BE2C (cell line): Measurements from ENCODE around the gene PIK3CA.

ENCODE experiments used
- DNase-seq: peaks from one replicate; pipeline ENCODE4 v3.0.0-alpha.2; 2020
- H3K27me3 ChIP-seq: fragments of 250-450 bp; sonication (Bioruptor Pico); 2 replicates; pipeline ENCODE4 v1.5.1; 2020; ENCODE audit warnings: mild to moderate bottlenecking
- H3K36me3 ChIP-seq: fragments of 250-450 bp; sonication (Bioruptor Pico); 2 replicates; pipeline ENCODE4 v1.5.1; 2020; ENCODE audit warnings: mild to moderate bottlenecking
- H3K4me1 ChIP-seq: fragments of 250-450 bp; sonication (Bioruptor Pico); 2 replicates; pipeline ENCODE4 v1.5.1; 2020
- H3K4me3 ChIP-seq: 2 replicates; pipeline ENCODE4 v1.5.1; 2011; ENCODE audit warnings: low read depth, low read length
- H3K9me3 ChIP-seq: fragments of 250-450 bp; sonication (Bioruptor Pico); 2 replicates; pipeline ENCODE4 v1.5.1; 2020
- TF ChIP-seq, protein P1 (sequence below): IDR thresholded peaks from 2 replicates; pipeline ENCODE4 v1.5.1; 2012; ENCODE audit warnings: mild to moderate bottlenecking, low read depth, low read length

Gene PIK3CA

DNA sequence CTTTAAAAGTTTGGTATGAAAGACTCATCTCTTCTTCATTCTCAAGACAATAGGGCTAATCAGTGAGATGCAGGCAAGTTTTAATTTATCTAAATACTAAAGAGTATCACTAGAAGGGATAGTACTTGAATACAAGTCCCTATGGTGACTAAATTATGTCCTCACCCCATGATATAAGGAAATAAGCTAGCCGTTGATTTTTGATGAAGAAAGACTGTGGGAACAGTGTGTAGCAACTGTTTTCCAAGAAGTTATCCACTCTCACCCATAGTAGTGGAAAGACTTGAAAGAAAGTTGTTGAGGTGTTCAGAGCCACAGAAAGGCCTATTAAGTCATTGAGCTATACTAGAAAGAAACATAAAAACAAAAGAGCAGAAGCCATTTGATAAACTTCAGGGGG is 36.7 kb downstream of the PIK3CA start:
- TF ChIP-seq, protein P1, sequence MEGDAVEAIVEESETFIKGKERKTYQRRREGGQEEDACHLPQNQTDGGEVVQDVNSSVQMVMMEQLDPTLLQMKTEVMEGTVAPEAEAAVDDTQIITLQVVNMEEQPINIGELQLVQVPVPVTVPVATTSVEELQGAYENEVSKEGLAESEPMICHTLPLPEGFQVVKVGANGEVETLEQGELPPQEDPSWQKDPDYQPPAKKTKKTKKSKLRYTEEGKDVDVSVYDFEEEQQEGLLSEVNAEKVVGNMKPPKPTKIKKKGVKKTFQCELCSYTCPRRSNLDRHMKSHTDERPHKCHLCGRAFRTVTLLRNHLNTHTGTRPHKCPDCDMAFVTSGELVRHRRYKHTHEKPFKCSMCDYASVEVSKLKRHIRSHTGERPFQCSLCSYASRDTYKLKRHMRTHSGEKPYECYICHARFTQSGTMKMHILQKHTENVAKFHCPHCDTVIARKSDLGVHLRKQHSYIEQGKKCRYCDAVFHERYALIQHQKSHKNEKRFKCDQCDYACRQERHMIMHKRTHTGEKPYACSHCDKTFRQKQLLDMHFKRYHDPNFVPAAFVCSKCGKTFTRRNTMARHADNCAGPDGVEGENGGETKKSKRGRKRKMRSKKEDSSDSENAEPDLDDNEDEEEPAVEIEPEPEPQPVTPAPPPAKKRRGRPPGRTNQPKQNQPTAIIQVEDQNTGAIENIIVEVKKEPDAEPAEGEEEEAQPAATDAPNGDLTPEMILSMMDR = no peak
- no peaks in the 10 kb centered on the region for H3K36me3 ChIP-seq
- no peaks in the 10 kb centered on the region for H3K27me3 ChIP-seq
- peaks cover 6% of the 10 kb centered on the region for H3K4me1 ChIP-seq
- no peaks in the 10 kb centered on the region for H3K9me3 ChIP-seq
- no peak for DNase-seq
- no peak overlapping the region for H3K4me3 ChIP-seq

DNA sequence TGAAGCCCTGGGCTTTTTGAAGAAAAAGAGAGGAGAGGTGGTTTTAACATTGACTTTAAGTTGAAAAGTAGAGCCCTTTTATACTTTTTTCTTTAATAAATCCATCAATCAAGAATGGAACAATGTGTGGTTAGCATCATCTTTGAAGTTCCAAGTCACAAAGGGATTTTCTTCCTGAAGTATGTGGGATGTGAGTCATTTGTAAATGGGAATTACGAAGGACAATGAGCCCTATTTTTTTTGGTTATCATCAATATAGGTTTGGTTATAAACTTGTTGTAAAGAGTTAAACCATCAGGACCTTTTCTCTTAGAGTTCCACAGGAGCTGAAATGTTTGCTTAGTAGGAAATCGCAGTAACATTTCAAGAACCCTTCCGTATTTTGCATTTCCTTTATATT is 38.3 kb downstream of the PIK3CA start:
- no peaks in the 10 kb centered on the region for H3K9me3 ChIP-seq
- TF ChIP-seq, protein P1 = no peak
- no peak for DNase-seq
- H3K36me3 ChIP-seq = no peaks in the 10 kb centered on the region
- H3K4me3 ChIP-seq = no peak overlapping the region
- no peaks in the 10 kb centered on the region for H3K27me3 ChIP-seq
- peaks cover 4% of the 10 kb centered on the region for H3K4me1 ChIP-seq

DNA sequence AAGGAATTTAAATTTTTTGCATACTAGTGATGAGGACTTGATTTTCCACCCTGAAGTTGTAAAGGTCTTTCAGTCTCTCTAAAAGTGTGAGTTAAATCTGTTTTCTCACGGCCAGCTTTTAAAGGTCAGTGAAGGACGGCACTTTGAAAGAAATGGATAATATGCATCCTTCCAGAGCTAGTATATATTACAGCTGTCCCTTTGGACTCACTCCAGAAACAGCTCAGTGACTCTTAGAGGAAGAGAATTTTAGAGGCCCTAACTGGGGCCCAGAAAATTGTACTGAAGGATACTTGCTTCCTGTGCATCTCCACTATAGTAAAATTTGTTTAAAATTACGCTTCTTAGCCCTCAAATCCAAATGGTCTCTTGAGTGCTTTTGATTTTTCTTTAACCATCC is 41.6 kb downstream of the PIK3CA start:
- Histone ChIP-seq H3K4me1 (peaks cover 4% of the 10 kb centered on the region), H3K36me3 (no peaks in the 10 kb centered on the region), H3K9me3 (no peaks in the 10 kb centered on the region), H3K27me3 (no peaks in the 10 kb centered on the region), H3K4me3 (no peak overlapping the region)
- DNase-seq = no peak
- TF ChIP-seq, protein P1 = no peak

DNA sequence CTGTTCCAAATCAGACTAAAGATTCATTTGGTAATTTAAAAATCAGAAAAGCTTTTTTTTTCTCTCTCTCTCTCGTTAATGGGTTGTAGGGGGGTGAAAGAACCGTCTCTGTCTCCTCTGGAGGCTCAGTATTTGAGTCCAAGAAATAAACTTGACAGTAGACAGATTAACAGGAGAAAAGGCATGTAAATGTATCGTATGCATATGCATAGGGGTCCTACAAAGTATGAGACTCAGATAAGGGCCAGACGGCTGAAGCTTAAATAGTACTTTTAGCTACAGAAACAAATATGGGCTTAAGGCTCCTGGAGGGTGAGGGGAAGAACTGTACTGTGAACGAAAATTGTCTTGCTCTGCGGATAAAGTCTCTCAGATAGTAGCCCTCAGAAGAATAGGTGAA is 42.4 kb downstream of the PIK3CA start:
- no peaks in the 10 kb centered on the region; the same call in none of the 2 replicates for H3K4me1 ChIP-seq
- TF ChIP-seq, protein P1 = no peak
- no peaks in the 10 kb centered on the region for H3K27me3 ChIP-seq
- H3K9me3 ChIP-seq = no peaks in the 10 kb centered on the region
- no peaks in the 10 kb centered on the region for H3K36me3 ChIP-seq
- H3K4me3 ChIP-seq = no peak overlapping the region
- DNase-seq = no peak

DNA sequence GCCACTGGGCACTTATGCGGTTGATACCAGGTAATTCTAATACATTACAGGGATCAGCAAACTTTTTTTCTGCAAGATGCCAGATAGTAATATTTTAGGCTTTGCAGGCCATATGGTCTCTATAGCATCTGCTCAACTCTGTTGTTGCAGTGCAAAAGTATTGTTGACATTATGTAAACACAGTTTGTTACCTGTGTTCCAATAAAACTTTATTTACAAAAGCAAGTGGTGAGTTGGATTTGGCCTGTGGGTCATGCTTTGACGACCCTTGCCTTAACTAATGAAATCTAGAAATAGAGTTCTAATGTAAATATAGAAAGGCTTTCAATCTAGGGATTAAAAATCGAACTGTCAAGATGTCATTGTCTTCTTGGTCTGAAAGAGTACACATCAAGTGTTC is 44.4 kb downstream of the PIK3CA start:
- no peak for DNase-seq
- H3K27me3 ChIP-seq = no peaks in the 10 kb centered on the region
- H3K4me3 ChIP-seq = no peak overlapping the region
- TF ChIP-seq, protein P1 = no peak
- H3K4me1 ChIP-seq = no peaks in the 10 kb centered on the region
- H3K36me3 ChIP-seq = no peaks in the 10 kb centered on the region
- no peaks in the 10 kb centered on the region for H3K9me3 ChIP-seq

DNA sequence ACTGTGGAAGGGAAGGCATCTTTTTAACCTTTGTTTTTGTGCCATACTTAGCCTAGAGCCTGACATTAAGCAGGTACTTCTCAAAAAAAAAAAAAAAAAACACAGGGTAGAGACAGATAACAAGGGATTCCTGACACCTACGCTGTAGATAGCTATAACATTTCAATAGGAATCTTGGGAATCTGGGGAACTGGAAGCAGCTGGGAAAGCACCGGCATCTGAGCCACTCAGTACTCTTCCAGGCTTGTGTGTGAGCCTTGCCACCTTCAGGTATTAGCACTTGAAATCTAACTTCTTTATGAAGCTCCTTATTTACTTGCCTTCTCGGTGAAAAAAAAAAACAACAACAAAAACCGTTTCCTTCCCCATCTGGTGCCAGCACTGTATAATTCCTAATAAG is 46.8 kb downstream of the PIK3CA start:
- H3K4me3 ChIP-seq = no peak overlapping the region
- no peaks in the 10 kb centered on the region for H3K27me3 ChIP-seq
- TF ChIP-seq, protein P1 = no peak
- DNase-seq = no peak
- H3K4me1 ChIP-seq = no peaks in the 10 kb centered on the region
- no peaks in the 10 kb centered on the region for H3K36me3 ChIP-seq
- no peaks in the 10 kb centered on the region for H3K9me3 ChIP-seq
